Gastrocnemius medialis (tissue), 4 donors: ENCODE measurements around the gene SNX1.

Experiments
- CTCF ChIP-seq, 5 experiments: fragments of 450-650 bp in 3 of 5; fragments of 200-600 bp in 2 of 5; sonication (generic) in 2 of 5; IDR thresholded peaks in 4 of 5; conservative IDR thresholded peaks in 1 of 5; 1 replicate in 4 of 5; 2 replicates in 1 of 5; pipeline ENCODE4 v1.5.1; 2016 to 2019; ENCODE audit warnings: antibody characterized with exemption in 5 of 5, mild to moderate bottlenecking in 3 of 5, moderate library complexity in 3 of 5
- POLR2A ChIP-seq, 2 donors: fragments of 450-650 bp; IDR thresholded peaks; one replicate each; pipeline ENCODE4 v1.6.1; 2017; ENCODE audit warnings: antibody characterized with exemption in 2 of 2, mild to moderate bottlenecking in 2 of 2, moderate library complexity in 2 of 2

- TF ChIP-seq CTCF (IDR thresholded peaks at IDR 0.05 in 4 of 5, conservative IDR thresholded peaks at IDR 0.05 in 1 of 5), result no peak
- TF ChIP-seq POLR2A (IDR thresholded peaks at IDR 0.05), result no peak
These were observed 66.7 kb downstream of the SNX1 start for GRCh38 chr15:64162478-64162868.
